ENCODE data around the gene KIF3B.

KIF3B gene

GRCh38 chr20:32238483-32239425, 38.7 kb upstream of the KIF3B start:
- Histone ChIP-seq H3K4me1 (peaks cover 30% of the 10 kb centered on the region), H3K9ac (no peak overlapping the region), H3K79me2 (no peaks in the 10 kb centered on the region), H3K4me3 (ENCODE audit: low read depth, low read length) (no peak overlapping the region), H3K27ac (no peak overlapping the region), H3K9me3 (ENCODE audit: control insufficient read depth, low read length) (no peaks in the 10 kb centered on the region), H2AFZ (no peak overlapping the region), H3K4me2 (ENCODE audit: low read length) (no peak overlapping the region), H3K36me3 (ENCODE audit: control insufficient read depth, insufficient read depth, low read length) (no peaks in the 10 kb centered on the region), H3K27me3 (ENCODE audit: control insufficient read depth, insufficient read depth, low read length) (no peaks in the 10 kb centered on the region)
- TF ChIP-seq CTCF (IDR thresholded peaks at IDR 0.05) = no peak

GRCh38 chr20:32240205-32240604, 37.2 kb upstream of the KIF3B start:
- H3K4me1 ChIP-seq = peaks cover 30% of the 10 kb centered on the region
- H3K36me3 ChIP-seq (ENCODE audit: control insufficient read depth, insufficient read depth, low read length) = no peaks in the 10 kb centered on the region
- H3K27ac ChIP-seq = no peak overlapping the region
- H3K4me3 ChIP-seq (ENCODE audit: low read depth, low read length) = no peak overlapping the region
- no peaks in the 10 kb centered on the region for H3K79me2 ChIP-seq
- no peak overlapping the region for H3K4me2 ChIP-seq (ENCODE audit: low read length)
- H3K9me3 ChIP-seq (ENCODE audit: control insufficient read depth, low read length) = no peaks in the 10 kb centered on the region
- no peaks in the 10 kb centered on the region for H3K27me3 ChIP-seq (ENCODE audit: control insufficient read depth, insufficient read depth, low read length)
- H2AFZ ChIP-seq = no peak overlapping the region
- no peak overlapping the region for H3K9ac ChIP-seq
- no peak for TF ChIP-seq CTCF (IDR thresholded peaks at IDR 0.05)

- H3K27me3 ChIP-seq (ENCODE audit: control insufficient read depth, insufficient read depth, low read length) = no peaks in the 10 kb centered on the region
- no peaks in the 10 kb centered on the region for H3K9me3 ChIP-seq (ENCODE audit: control insufficient read depth, low read length)
- no peak overlapping the region for H3K27ac ChIP-seq
- no peak overlapping the region for H2AFZ ChIP-seq
- H3K9ac ChIP-seq = no peak overlapping the region
- peaks cover 18% of the 10 kb centered on the region for H3K4me1 ChIP-seq
- TF ChIP-seq CTCF (IDR thresholded peaks at IDR 0.05) = no peak
- H3K79me2 ChIP-seq = no peaks in the 10 kb centered on the region
- no peaks in the 10 kb centered on the region for H3K36me3 ChIP-seq (ENCODE audit: control insufficient read depth, insufficient read depth, low read length)
- no peak overlapping the region for H3K4me3 ChIP-seq (ENCODE audit: low read depth, low read length)
- H3K4me2 ChIP-seq (ENCODE audit: low read length) = no peak overlapping the region
Measured at GRCh38 chr20:32241807-32242206, 35.6 kb upstream of the KIF3B start.

GRCh38 chr20:32244150-32244823, 33.2 kb upstream of the KIF3B start:
- Histone ChIP-seq H3K79me2 (no peaks in the 10 kb centered on the region), H2AFZ (no peak overlapping the region), H3K27me3 (ENCODE audit: control insufficient read depth, insufficient read depth, low read length) (no peaks in the 10 kb centered on the region), H3K4me2 (ENCODE audit: low read length) (no peak overlapping the region), H3K36me3 (ENCODE audit: control insufficient read depth, insufficient read depth, low read length) (no peaks in the 10 kb centered on the region), H3K4me1 (peaks cover 7% of the 10 kb centered on the region), H3K9ac (no peak overlapping the region), H3K4me3 (ENCODE audit: low read depth, low read length) (no peak overlapping the region), H3K9me3 (ENCODE audit: control insufficient read depth, low read length) (no peaks in the 10 kb centered on the region), H3K27ac (no peak overlapping the region)
- no peak for TF ChIP-seq CTCF (IDR thresholded peaks at IDR 0.05)

Data from parathyroid adenoma (tissue), 2 donors.